Hair follicle dermal papilla cell (primary cell): ENCODE results near the gene LOXL4. TPM values are rescaled to one million over a fixed set of nuclear protein-coding genes. Genes with fewer than 3 reads are reported as not detected.

ENCODE experiments used
- total RNA-seq: library from RNA; depleted of rRNA; stranded (reverse); fragments of >200 nt; gene quantifications from 2 replicates; pipeline ENCODE4 v1.2.3, GENCODE V29; 2012

The LOXL4 gene
- 93.3 and 135 TPM in 2 replicates for total RNA-seq

DNA sequence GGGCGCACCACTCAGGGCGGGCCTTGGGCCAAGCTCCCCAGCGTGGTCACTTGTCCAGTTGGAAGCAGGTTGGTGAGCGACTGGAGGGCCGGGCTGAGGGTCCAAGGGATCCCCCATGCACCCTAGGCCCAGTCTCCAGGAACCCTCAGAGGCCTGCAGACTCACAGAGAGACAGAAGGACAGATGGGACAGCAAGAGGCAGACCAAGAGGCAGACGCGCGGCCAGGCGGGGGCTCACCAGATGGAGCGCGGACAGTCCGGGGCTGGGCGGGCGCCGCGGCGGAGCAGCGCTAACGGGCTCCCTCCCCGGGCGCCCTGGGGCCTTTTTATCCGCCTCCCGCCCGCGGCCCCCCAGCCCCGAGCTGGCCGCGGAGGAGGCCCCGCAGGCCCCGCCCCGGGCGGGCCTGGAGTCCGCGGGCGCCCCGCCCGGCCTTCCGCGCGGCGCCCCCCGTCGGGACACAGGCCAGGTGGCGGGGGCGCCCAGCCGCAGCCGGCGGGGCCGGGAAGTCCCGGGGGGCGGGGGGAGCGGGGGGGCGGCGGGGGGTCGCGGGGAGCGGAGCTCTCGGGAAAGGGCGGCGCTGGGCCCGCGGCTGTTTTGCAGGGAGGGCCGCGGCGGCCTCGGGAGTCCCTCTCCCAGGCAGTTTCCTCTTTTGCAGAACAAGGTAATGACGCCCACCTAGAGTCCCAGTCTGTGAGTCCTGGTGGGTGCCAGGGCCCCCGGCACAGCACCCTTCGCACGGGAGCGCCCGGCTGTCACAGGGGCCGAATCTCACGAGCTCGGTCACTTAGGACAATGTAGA lies at the start of gene LOXL4:
Gene LOXL4, minus strand, starts transcription at position 301 of the 800 bp plus-strand sequence. CDS start 5,175 bp downstream, outside the sequence.

Other genes with a start within 250 kb of the LOXL4 start
- gene CRTAC1, start 237.6 kb downstream of the LOXL4 start, total RNA-seq: not detected in 2 replicates
- gene R3HCC1L, start 133.5 kb downstream of the LOXL4 start, total RNA-seq: 11.9 and 13.8 TPM in 2 replicates
- 10.1 and 18.7 TPM in 2 replicates for gene PYROXD2, start 147.0 kb upstream of the LOXL4 start, total RNA-seq
- 66.0 and 70.7 TPM in 2 replicates for gene HPS1, start 178.7 kb upstream of the LOXL4 start, total RNA-seq